Upper lobe of left lung (tissue), 6 donors: ENCODE measurements around the gene NACC1. TPM values are rescaled to one million over a fixed set of nuclear protein-coding genes. Genes with fewer than 3 reads are reported as not detected.

Experiments
- ATAC-seq, 2 donors: fragments of 200-7000 bp; cut with Tn5 transposase; one replicate each; pipeline ENCODE4 v1.9.1; 2022; ENCODE audit warnings: mild to moderate bottlenecking in 2 of 2, moderate library complexity in 2 of 2; ENCODE audit not compliant: low FRiP score in 2 of 2
- DNase-seq, 2 donors: peaks; one replicate each; pipeline ENCODE4 v3.0.0-alpha.2; 2019 to 2020
- H3K27ac ChIP-seq, 4 donors: fragments of 200-600 bp; sonication (generic); one replicate each; pipeline ENCODE4 v1.5.1; 2016 to 2019
- H3K27me3 ChIP-seq, 4 donors: fragments of 200-600 bp; sonication (generic); one replicate each; pipeline ENCODE4 v1.5.1; 2017 to 2019
- H3K36me3 ChIP-seq, 4 donors: fragments of 200-600 bp; sonication (generic); one replicate each; pipeline ENCODE4 v1.5.1; 2016 to 2019
- H3K4me1 ChIP-seq, 4 donors: fragments of 200-600 bp; sonication (generic); one replicate each; pipeline ENCODE4 v1.5.1; 2018 to 2019
- H3K4me3 ChIP-seq, 4 donors: fragments of 200-600 bp; sonication (generic); one replicate each; pipeline ENCODE4 v1.5.1; 2017 to 2019; ENCODE audit warnings: mild to moderate bottlenecking in 2 of 4, moderate library complexity in 1 of 4
- H3K9me3 ChIP-seq, 4 donors: fragments of 200-600 bp; sonication (generic); one replicate each; pipeline ENCODE4 v1.5.1; 2018 to 2019
- EP300 ChIP-seq, 4 donors: sonication (generic); formaldehyde crosslinking; IDR thresholded peaks; one replicate each; pipeline ENCODE4 v1.5.1; 2017; ENCODE audit warnings: antibody characterized with exemption in 4 of 4, control low read depth in 2 of 4
- POLR2A ChIP-seq, 4 donors: fragments of 450-650 bp; IDR thresholded peaks; one replicate each; pipeline ENCODE4 v1.5.1; 2016 to 2017; ENCODE audit warnings: antibody characterized with exemption in 4 of 4, mild to moderate bottlenecking in 2 of 4
- POLR2AphosphoS5 ChIP-seq, 2 donors: sonication (generic); formaldehyde crosslinking; IDR thresholded peaks; one replicate each; pipeline ENCODE4 v1.5.1; 2017; ENCODE audit warnings: antibody characterized with exemption in 2 of 2
- WGBS, 2 donors: methylation state at CpG; one replicate each; pipeline ENCODE4 v1.1.5; 2017 to 2018; 5-methylcytosine and 5-hydroxymethylcytosine counted together
- total RNA-seq, 6 donors: library from RNA; depleted of rRNA in 4 of 6; stranded (reverse); fragments of >200 nt in 4 of 6; gene quantifications; one replicate each; pipeline versions ENCODE4 v1.1.0 to v1.2.1, GENCODE V29; 2016 to 2021
- TF ChIP-seq, protein P1 (sequence below), 6 experiments: fragments of 450-650 bp in 4 of 6; fragments of 200-600 bp in 2 of 6; sonication (generic) in 2 of 6; IDR thresholded peaks; one replicate each; pipeline ENCODE4 v1.5.1; 2016 to 2019; ENCODE audit warnings: antibody characterized with exemption in 6 of 6
- donor health status: DM: no; HTN: no; CAD: no; lungs with moderate emphysema.
- donor health status: DM: no; HTN: yes; CAD: no; lungs with severe emphysema.

Gene NACC1
- total RNA-seq, 6 donors from 2014 or later: 22.0 to 96.1 (median 55.7) TPM

DNA sequence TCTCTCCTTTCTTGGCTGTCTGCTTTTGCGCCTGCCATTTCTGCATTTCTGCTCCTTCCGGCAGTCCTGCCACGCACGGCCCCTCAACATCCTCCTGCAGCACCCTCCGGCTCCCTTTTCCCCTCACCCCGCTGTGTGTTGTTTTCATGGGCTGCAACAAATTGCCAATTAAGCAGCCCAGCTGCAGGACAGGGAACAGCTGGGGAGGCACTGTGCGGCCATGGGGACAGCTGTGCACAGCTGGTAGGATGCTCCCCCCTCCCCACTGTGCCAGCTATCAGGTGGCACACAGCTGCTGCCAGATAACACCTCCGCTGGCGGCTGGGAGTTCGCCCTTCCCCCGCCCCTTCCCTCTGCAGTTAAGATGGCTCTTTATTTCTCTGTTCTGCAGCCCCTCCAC, 40.8 kb upstream of the NACC1 start:
- H3K9me3 ChIP-seq: no peaks in the 10 kb centered on the region
- DNase-seq (no peak), ATAC-seq (no peak)
- TF ChIP-seq EP300 (IDR thresholded peaks at IDR 0.05) (no peak), POLR2AphosphoS5 (IDR thresholded peaks at IDR 0.05) (peak; percentile 37 to 46), POLR2A (IDR thresholded peaks at IDR 0.05) (no peak)
- TF ChIP-seq, protein P1, sequence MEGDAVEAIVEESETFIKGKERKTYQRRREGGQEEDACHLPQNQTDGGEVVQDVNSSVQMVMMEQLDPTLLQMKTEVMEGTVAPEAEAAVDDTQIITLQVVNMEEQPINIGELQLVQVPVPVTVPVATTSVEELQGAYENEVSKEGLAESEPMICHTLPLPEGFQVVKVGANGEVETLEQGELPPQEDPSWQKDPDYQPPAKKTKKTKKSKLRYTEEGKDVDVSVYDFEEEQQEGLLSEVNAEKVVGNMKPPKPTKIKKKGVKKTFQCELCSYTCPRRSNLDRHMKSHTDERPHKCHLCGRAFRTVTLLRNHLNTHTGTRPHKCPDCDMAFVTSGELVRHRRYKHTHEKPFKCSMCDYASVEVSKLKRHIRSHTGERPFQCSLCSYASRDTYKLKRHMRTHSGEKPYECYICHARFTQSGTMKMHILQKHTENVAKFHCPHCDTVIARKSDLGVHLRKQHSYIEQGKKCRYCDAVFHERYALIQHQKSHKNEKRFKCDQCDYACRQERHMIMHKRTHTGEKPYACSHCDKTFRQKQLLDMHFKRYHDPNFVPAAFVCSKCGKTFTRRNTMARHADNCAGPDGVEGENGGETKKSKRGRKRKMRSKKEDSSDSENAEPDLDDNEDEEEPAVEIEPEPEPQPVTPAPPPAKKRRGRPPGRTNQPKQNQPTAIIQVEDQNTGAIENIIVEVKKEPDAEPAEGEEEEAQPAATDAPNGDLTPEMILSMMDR (IDR thresholded peaks at IDR 0.05): no peak
- WGBS, 2 donors: 51 to 61% methylated on average over 11 of the region's 11 CpGs
- no peak overlapping the region for H3K4me3 ChIP-seq
- H3K36me3 ChIP-seq: peaks cover 0 to 65% (median 28%) of the 10 kb centered on the region in 4 donors
- H3K27ac ChIP-seq: peak overlapping the region in 3 of 4 donors; percentile 63 to 85 (median 72)
- H3K27me3 ChIP-seq: no peaks in the 10 kb centered on the region
- peaks cover 38 to 52% (median 43%) of the 10 kb centered on the region in 4 donors for H3K4me1 ChIP-seq

DNA sequence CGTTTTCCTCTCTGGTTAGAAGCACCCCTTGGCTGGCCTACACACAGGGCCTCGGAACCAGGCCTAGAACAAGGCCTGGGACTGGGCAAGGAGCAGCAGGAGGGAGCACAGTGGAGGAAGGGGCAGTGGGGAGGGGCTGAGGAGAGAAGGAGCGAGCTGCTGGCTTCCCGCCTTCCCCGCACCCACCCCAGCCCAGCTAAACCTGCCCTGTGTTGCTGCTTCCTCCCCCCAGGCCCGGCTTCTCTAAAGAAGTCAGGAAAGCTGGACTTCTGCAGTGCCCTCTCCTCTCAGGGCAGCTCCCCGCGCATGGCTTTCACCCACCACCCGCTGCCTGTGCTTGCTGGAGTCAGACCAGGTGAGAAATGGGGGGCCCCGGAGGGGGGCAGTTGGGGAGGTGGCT, 39.7 kb upstream of the NACC1 start:
- peak overlapping the region; percentile 59 to 85 (median 68) for H3K27ac ChIP-seq
- ATAC-seq: no peak
- H3K4me3 ChIP-seq: no peak overlapping the region

DNA sequence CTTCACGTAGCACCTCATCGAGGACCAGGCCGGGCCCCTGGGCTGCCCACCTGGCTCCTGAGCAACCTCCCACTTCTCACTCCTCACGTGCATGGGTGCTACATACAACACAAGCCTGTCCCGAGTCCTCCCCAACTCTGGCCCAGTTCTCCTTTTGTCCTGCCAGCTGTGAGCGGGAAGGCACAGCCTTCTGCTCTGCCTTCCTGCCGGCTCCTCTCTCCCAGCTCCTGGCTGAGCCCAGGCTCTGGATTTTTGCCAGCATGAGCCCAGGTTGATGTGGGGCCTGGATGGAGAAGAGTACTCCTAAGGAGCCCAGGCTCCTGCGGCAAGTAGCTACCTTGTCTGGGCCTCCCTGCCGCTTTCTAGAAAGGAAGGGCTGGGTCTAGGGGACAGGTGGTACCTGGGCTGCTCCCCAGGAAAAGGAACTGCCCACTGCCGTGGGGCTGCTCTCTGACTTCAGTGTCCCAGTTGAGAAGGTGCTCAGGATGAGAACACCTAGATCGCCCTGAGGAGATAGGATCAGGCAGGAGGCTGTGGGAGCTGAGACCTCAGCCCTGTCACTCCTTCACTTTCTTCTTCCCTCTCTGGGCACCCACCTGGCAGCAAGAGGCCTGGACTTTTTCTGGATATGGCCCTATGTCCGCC, 39.0 kb upstream of the NACC1 start:
- peaks cover 0 to 70% (median 31%) of the 10 kb centered on the region in 4 donors for H3K36me3 ChIP-seq
- H3K4me1 ChIP-seq: peaks cover 38 to 54% (median 44%) of the 10 kb centered on the region in 4 donors
- TF ChIP-seq POLR2A (IDR thresholded peaks at IDR 0.05) (no peak), EP300 (IDR thresholded peaks at IDR 0.05) (no peak), POLR2AphosphoS5 (IDR thresholded peaks at IDR 0.05) (no peak)
- TF ChIP-seq, protein P1 (IDR thresholded peaks at IDR 0.05): no peak
- DNase-seq (no peak), ATAC-seq (no peak)
- peak overlapping the region; percentile 59 to 85 (median 68) for H3K27ac ChIP-seq
- H3K9me3 ChIP-seq: no peaks in the 10 kb centered on the region
- H3K4me3 ChIP-seq: no peak overlapping the region
- no peaks in the 10 kb centered on the region for H3K27me3 ChIP-seq
- 24 to 41% methylated on average over 5 to 12 of the region's 12 CpGs for WGBS, 2 donors

More for the DNA sequence above, 39.7 kb upstream of the NACC1 start:
- no peaks in the 10 kb centered on the region for H3K27me3 ChIP-seq
- no peak for TF ChIP-seq EP300 (IDR thresholded peaks at IDR 0.05)
- no peaks in the 10 kb centered on the region for H3K9me3 ChIP-seq
- no peak for DNase-seq
- peaks cover 0 to 70% (median 32%) of the 10 kb centered on the region in 4 donors for H3K36me3 ChIP-seq
- 57 to 74% methylated on average over 10 of the region's 10 CpGs for WGBS, 2 donors
- peaks cover 38 to 54% (median 44%) of the 10 kb centered on the region in 4 donors for H3K4me1 ChIP-seq

DNA sequence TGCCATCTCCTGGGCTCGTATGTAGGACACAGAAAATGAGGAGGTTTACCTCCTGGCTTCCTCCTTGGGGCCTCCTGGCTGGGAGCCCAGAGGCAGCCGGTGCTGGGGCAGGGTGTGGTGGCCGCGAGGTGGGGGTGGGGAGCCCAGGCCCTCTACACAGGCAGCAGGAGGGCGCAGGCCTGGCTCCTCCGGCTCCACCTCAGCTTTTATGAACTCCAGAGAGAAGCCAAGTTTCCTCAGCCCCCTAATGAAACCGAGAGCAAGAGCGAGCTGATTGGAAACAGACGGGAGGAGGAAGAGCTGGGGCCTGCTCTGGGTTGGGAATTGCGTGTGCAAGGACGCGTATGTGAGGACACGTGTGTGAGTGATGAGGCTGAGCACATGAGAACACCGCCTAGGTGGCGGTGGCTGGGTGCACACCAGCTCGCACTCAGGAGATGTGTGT, 38.5 kb upstream of the NACC1 start:
- peak overlapping the region; percentile 59 to 85 (median 68) for H3K27ac ChIP-seq
- TF ChIP-seq, protein P1 (IDR thresholded peaks at IDR 0.05): no peak
- TF ChIP-seq POLR2AphosphoS5 (IDR thresholded peaks at IDR 0.05): no peak
- DNase-seq: peak in 1 of 2 donors; percentile 66
- peak; percentile 34 to 57 for ATAC-seq
- H3K27me3 ChIP-seq: no peaks in the 10 kb centered on the region
- peaks cover 0 to 70% (median 30%) of the 10 kb centered on the region in 4 donors for H3K36me3 ChIP-seq
- peaks cover 38 to 54% (median 42%) of the 10 kb centered on the region in 4 donors for H3K4me1 ChIP-seq
- no peaks in the 10 kb centered on the region for H3K9me3 ChIP-seq
- H3K4me3 ChIP-seq: no peak overlapping the region
- 33 to 56% methylated on average over 11 to 16 of the region's 16 CpGs for WGBS, 2 donors

DNA sequence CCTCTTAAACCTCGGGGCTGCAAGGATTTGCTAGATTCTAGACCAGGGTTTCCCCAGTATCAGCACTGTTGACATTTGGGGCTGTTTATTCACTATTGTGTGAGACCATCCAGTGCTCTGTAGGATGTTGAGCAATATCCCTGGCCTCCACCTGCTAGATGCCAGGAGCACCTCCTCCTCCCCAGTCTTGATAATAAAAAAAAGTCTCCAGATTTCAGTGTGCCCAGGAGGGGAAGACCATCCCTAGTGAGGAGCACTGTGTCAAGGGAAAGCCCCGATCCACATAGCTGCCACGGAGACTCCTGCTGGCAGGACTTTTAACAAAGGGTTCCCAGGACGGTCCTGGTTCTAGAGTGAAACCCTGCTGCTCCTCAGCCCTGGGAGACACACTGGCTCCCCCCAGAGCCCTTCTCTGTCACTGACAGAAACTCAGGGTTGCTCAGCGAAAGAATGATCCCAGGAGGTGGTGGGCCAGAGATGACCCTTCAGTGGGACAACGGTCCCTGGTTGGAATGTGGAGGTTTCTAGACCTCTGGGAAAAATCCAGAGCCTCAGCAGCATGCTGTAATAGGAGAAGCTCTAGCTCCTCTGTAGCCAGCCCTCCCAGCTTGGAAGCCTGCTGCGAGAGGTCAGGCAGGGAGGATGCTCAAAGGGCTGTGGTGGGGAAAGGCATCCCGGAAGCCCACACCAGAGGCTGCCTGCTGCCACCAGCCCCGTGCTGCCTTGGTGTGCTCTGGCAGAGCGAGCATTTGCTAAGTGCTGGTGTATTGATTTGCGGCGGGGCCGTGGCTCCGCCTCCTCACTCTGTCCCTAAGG, 35.7 kb upstream of the NACC1 start:
- DNase-seq: no peak
- Histone ChIP-seq H3K36me3 (peaks cover 0 to 64% (median 17%) of the 10 kb centered on the region in 4 donors), H3K27me3 (no peaks in the 10 kb centered on the region), H3K4me1 (peaks cover 41 to 56% (median 49%) of the 10 kb centered on the region in 4 donors), H3K4me3 (no peak overlapping the region), H3K9me3 (no peaks in the 10 kb centered on the region), H3K27ac (peak overlapping the region in 3 of 4 donors; percentile 46 to 59 (median 58))
- TF ChIP-seq, protein P1 (IDR thresholded peaks at IDR 0.05): no peak
- TF ChIP-seq POLR2AphosphoS5 (IDR thresholded peaks at IDR 0.05) (no peak), EP300 (IDR thresholded peaks at IDR 0.05) (no peak), POLR2A (IDR thresholded peaks at IDR 0.05) (no peak)
- peak in 1 of 2 donors; percentile 14 for ATAC-seq
- 75 to 82% methylated on average over 6 to 14 of the region's 14 CpGs for WGBS, 2 donors
